Activated CD8-positive, alpha-beta memory T cell treated with anti-CD3 and anti-CD28 coated beads for 36 hours (primary cell): ENCODE results near the gene OPN1MW3. TPM values are rescaled to one million over a fixed set of nuclear protein-coding genes. Genes with fewer than 3 reads are reported as not detected.
"Not testable (repeated sequence)": the region's sequence is repeated elsewhere in the genome, so short reads cannot be mapped to it uniquely, and the experiment has no call there.

ENCODE experiments used
- CTCF ChIA-PET: fragments of 350-600 bp; sonication (Branson Sonifier 250); formaldehyde crosslinking; loops from one replicate; lab custom pipeline; 2021; ENCODE audit warnings: antibody characterized with exemption; lab: Charles Lee
- POLR2A ChIA-PET: fragments of 350-600 bp; sonication (Branson Sonifier 250); formaldehyde crosslinking; loops from one replicate; lab custom pipeline; 2021; ENCODE audit warnings: antibody characterized with exemption; lab: Charles Lee
- total RNA-seq, 2 experiments: library from RNA; stranded (reverse); gene quantifications; one replicate each; pipeline ENCODE4 v1.2.3, GENCODE V29; 2021

The OPN1MW3 gene
- total RNA-seq = not detected

- POLR2A ChIA-PET, CTCF ChIA-PET: not testable (repeated sequence)
Measured at GRCh38 chrX:154257282-154257681, at the start of gene OPN1MW3. TSS of gene OPN1MW3 (plus strand) at chrX:154257582. CDS start at chrX:154257620, 38 bp downstream.

GRCh38 chrX:154209670-154210418, 47.5 kb upstream of the OPN1MW3 start:
- POLR2A ChIA-PET = interaction anchor here (0.6 kb wide), 1 partner anchor 666 kb away, joined by 5 read pairs; no protein-coding TSS in a partner anchor
- CTCF ChIA-PET = not testable (repeated sequence)

- POLR2A ChIA-PET, CTCF ChIA-PET: not testable (repeated sequence)
Measured at GRCh38 chrX:154211057-154211456, 46.3 kb upstream of the OPN1MW3 start.

- CTCF ChIA-PET, POLR2A ChIA-PET: not testable (repeated sequence)
Measured at GRCh38 chrX:154211499-154211898, 45.9 kb upstream of the OPN1MW3 start.

- POLR2A ChIA-PET, CTCF ChIA-PET: not testable (repeated sequence)
Measured at GRCh38 chrX:154219456-154219855, 37.9 kb upstream of the OPN1MW3 start, which contains the start of gene OPN1MW2. TSS of gene OPN1MW2 (plus strand) at chrX:154219756. CDS start at chrX:154219816, 60 bp downstream.

- CTCF ChIA-PET, POLR2A ChIA-PET: not testable (repeated sequence)
Measured at GRCh38 chrX:154225292-154225691, 32.1 kb upstream of the OPN1MW3 start.

GRCh38 chrX:154226706-154227105, 30.7 kb upstream of the OPN1MW3 start:
- POLR2A ChIA-PET, CTCF ChIA-PET: not testable (repeated sequence)

- CTCF ChIA-PET, POLR2A ChIA-PET: not testable (repeated sequence)
Measured at GRCh38 chrX:154231443-154231842, 25.9 kb upstream of the OPN1MW3 start.

- POLR2A ChIA-PET, CTCF ChIA-PET: not testable (repeated sequence)
Measured at GRCh38 chrX:154233620-154234019, 23.8 kb upstream of the OPN1MW3 start.

- CTCF ChIA-PET, POLR2A ChIA-PET: not testable (repeated sequence)
Measured at GRCh38 chrX:154238939-154239559, 18.3 kb upstream of the OPN1MW3 start.

- POLR2A ChIA-PET = not testable (repeated sequence)
Measured at GRCh38 chrX:154239982-154240503, 17.3 kb upstream of the OPN1MW3 start.

GRCh38 chrX:154247377-154248045, 9.9 kb upstream of the OPN1MW3 start:
- POLR2A ChIA-PET, CTCF ChIA-PET: not testable (repeated sequence)

More at GRCh38 chrX:154239982-154240503, 17.3 kb upstream of the OPN1MW3 start:
- CTCF ChIA-PET = not testable (repeated sequence)

- POLR2A ChIA-PET, CTCF ChIA-PET: not testable (repeated sequence)
Measured at GRCh38 chrX:154248076-154248475, 9.3 kb upstream of the OPN1MW3 start.

- POLR2A ChIA-PET, CTCF ChIA-PET: not testable (repeated sequence)
Measured at GRCh38 chrX:154258711-154259110, 1.3 kb downstream of the OPN1MW3 start.

- POLR2A ChIA-PET, CTCF ChIA-PET: not testable (repeated sequence)
Measured at GRCh38 chrX:154263072-154263471, 5.7 kb downstream of the OPN1MW3 start.

- POLR2A ChIA-PET, CTCF ChIA-PET: not testable (repeated sequence)
Measured at GRCh38 chrX:154269245-154269644, 11.9 kb downstream of the OPN1MW3 start.

- POLR2A ChIA-PET, CTCF ChIA-PET: not testable (repeated sequence)
Measured at GRCh38 chrX:154284489-154285338, 27.3 kb downstream of the OPN1MW3 start.

GRCh38 chrX:154286406-154286805, 29.0 kb downstream of the OPN1MW3 start:
- POLR2A ChIA-PET, CTCF ChIA-PET: not testable (repeated sequence)
